Panc1 (cell line): ENCODE measurements around the gene GNAQ. TPM values are rescaled to one million over a fixed set of nuclear protein-coding genes. Genes with fewer than 3 reads are reported as not detected.

Experiments used
- ATAC-seq: fragments of 200-7000 bp; cut with Tn5 transposase; 2 replicates; pipeline ENCODE4 v1.9.1; 2020; ENCODE audit warnings: mild to moderate bottlenecking, moderate library complexity
- BruUV-seq: library from RNA; stranded (reverse); fragments of 400-500 nt; replicated peaks from 2 replicates; lab custom pipeline; 2021; lab: Mats Ljungman, UMichigan
- CTCF ChIA-PET: fragments of 300-600 bp; sonication (Branson Sonifier 250); formaldehyde crosslinking; loops from one replicate; lab custom pipeline; 2022; ENCODE audit warnings: antibody characterized with exemption; lab: Charles Lee
- POLR2A ChIA-PET: fragments of 300-600 bp; sonication (Branson Sonifier 250); formaldehyde crosslinking; loops from one replicate; lab custom pipeline; 2022; ENCODE audit warnings: antibody characterized with exemption; lab: Charles Lee
- DNase-seq: peaks from one replicate; pipeline ENCODE4 v3.0.0-alpha.2; 2010; ENCODE audit warnings: low read depth, low spot score
- H3K27ac ChIP-seq: 2 replicates; pipeline ENCODE4 v1.5.1; 2011; ENCODE audit warnings: mild to moderate bottlenecking, low read length, inconsistent platforms
- H3K27me3 ChIP-seq: fragments of 200-500 bp; sonication (Bioruptor generic); 2 replicates; pipeline ENCODE4 v1.6.0; 2014; ENCODE audit warnings: low read length, inconsistent platforms; ENCODE audit not compliant: control insufficient read depth, insufficient read depth
- H3K36me3 ChIP-seq: fragments of 200-500 bp; sonication (Bioruptor generic); 2 replicates; pipeline ENCODE4 v1.5.1; 2014; ENCODE audit warnings: inconsistent platforms, mild to moderate bottlenecking, low read length, moderate library complexity; ENCODE audit not compliant: control insufficient read depth, insufficient read depth
- H3K4me1 ChIP-seq: 2 replicates; pipeline ENCODE4 v1.5.1; 2011; ENCODE audit warnings: inconsistent platforms, mild to moderate bottlenecking, low read length, moderate library complexity; ENCODE audit not compliant: control insufficient read depth, insufficient read depth
- H3K4me3 ChIP-seq, 2 experiments: 2 replicates each; pipeline ENCODE4 v1.5.1; 2011 to 2012; ENCODE audit warnings: low read depth in 2 of 2, low read length in 2 of 2, mild to moderate bottlenecking in 2 of 2, inconsistent platforms in 1 of 2, moderate library complexity in 1 of 2
- H3K9me3 ChIP-seq: fragments of 200-500 bp; sonication (Bioruptor generic); 2 replicates; pipeline ENCODE4 v1.5.1; 2014; ENCODE audit warnings: low read depth, mild to moderate bottlenecking, inconsistent platforms, low read length, moderate library complexity; ENCODE audit not compliant: control insufficient read depth, insufficient read depth
- POLR2AphosphoS5 ChIP-seq: IDR thresholded peaks from 2 replicates; pipeline ENCODE4 v1.6.1; 2012; ENCODE audit warnings: mild to moderate bottlenecking, low read depth, low read length, moderate library complexity
- SIN3A ChIP-seq: IDR thresholded peaks from 2 replicates; pipeline ENCODE4 v1.6.1; 2012; ENCODE audit warnings: low read depth, mild to moderate bottlenecking, low read length, moderate library complexity, borderline replicate concordance; ENCODE audit not compliant: insufficient read depth
- TCF7L2 ChIP-seq: IDR thresholded peaks from 2 replicates; pipeline ENCODE4 v1.6.1; 2011; ENCODE audit warnings: mild to moderate bottlenecking, low read depth, low read length, inconsistent platforms
- in situ Hi-C: cut with HindIII; loops from 2 replicates; pipeline ENCODE4 v1.10.0; 2016; ENCODE audit warnings: low sequenced_read_pairs, low pct_unique_long_range_greater_than_20kb
- intact Hi-C: fragments of 100-400 bp; cut with micrococcal nuclease; formaldehyde crosslinking; loops from one replicate; pipeline ENCODE4 v1.10.0; 2022; ENCODE audit not compliant: unreplicated experiment
- total RNA-seq: library from RNA; stranded (reverse); gene quantifications from one replicate; pipeline ENCODE4 v1.2.1, GENCODE V29; 2021; ENCODE audit not compliant: unreplicated experiment
- TF ChIP-seq, protein P1 (sequence below), 2 experiments: IDR thresholded peaks; 2 replicates each; pipeline ENCODE4 v1.6.1; 2011 to 2012; ENCODE audit warnings: low read depth in 2 of 2, control low read depth in 1 of 2, low read length in 1 of 2, mild to moderate bottlenecking in 1 of 2, moderate library complexity in 1 of 2; ENCODE audit not compliant: insufficient read depth in 1 of 2
- TF ChIP-seq, protein P2 (sequence below): fragments of 450-650 bp; IDR thresholded peaks from 2 replicates; pipeline ENCODE4 v1.5.1; 2017; ENCODE audit warnings: mild to moderate bottlenecking

The GNAQ gene
- total RNA-seq, 1 experiment from 2014 or later: 34.5 TPM

DNA sequence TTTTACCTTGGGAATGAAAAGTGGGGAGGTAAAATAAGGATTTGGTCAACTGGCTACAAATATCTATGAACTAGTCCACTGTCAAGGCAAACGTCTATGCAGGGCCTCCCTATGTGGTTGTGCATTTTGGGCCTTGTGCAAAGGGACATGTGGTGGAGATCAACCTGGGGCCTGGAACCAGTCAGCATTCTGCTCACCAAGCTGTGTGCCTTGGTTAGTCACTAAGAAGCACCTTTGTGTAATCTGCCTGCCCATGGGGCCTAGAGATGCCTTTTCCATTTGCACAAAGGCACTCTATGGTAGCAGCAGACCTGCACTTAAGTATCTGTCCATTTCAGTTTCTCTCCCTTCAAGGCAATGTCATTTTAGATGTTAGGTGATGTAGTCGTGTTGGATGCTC, 184.0 kb downstream of the GNAQ start:
- Histone ChIP-seq H3K27me3 (no peaks in the 10 kb centered on the region), H3K4me3 (no peak overlapping the region), H3K36me3 (no peaks in the 10 kb centered on the region), H3K9me3 (no peaks in the 10 kb centered on the region), H3K4me1 (peaks cover 3% of the 10 kb centered on the region; the same call in 1 of the 2 replicates), H3K27ac (no peak overlapping the region)
- no peak for TF ChIP-seq POLR2AphosphoS5
- ATAC-seq (no peak), DNase-seq (no peak)
- no TSS peak for BruUV-seq
- ChIA-PET POLR2A (no interaction called here), CTCF (no interaction called here)
- intact Hi-C loops: no loop called here
- in situ Hi-C loops: no loop called here

DNA sequence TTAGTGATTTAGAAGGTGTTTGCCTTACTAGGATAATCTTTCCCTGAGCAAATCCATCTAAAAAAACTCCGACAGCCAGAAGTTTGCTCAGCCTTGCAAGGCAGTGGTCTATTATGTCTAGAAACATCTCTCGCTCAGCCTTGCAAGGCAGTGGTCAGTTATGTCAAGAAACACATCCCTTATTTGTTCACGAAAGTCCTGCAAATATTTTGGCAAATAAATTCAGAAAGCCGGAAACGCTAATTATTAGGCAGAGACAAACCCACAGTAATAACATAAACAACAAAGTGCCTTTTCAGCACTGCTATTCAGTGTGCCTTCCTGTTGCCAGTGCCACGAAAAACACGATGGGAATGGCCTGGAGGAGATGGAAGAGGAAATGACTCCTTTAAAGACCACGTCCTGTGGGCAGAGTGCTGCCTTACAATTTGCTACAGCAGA, 184.5 kb downstream of the GNAQ start:
- TF ChIP-seq SIN3A: no peak
- TF ChIP-seq POLR2AphosphoS5: no peak
- TF ChIP-seq, protein P1, sequence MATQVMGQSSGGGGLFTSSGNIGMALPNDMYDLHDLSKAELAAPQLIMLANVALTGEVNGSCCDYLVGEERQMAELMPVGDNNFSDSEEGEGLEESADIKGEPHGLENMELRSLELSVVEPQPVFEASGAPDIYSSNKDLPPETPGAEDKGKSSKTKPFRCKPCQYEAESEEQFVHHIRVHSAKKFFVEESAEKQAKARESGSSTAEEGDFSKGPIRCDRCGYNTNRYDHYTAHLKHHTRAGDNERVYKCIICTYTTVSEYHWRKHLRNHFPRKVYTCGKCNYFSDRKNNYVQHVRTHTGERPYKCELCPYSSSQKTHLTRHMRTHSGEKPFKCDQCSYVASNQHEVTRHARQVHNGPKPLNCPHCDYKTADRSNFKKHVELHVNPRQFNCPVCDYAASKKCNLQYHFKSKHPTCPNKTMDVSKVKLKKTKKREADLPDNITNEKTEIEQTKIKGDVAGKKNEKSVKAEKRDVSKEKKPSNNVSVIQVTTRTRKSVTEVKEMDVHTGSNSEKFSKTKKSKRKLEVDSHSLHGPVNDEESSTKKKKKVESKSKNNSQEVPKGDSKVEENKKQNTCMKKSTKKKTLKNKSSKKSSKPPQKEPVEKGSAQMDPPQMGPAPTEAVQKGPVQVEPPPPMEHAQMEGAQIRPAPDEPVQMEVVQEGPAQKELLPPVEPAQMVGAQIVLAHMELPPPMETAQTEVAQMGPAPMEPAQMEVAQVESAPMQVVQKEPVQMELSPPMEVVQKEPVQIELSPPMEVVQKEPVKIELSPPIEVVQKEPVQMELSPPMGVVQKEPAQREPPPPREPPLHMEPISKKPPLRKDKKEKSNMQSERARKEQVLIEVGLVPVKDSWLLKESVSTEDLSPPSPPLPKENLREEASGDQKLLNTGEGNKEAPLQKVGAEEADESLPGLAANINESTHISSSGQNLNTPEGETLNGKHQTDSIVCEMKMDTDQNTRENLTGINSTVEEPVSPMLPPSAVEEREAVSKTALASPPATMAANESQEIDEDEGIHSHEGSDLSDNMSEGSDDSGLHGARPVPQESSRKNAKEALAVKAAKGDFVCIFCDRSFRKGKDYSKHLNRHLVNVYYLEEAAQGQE (IDR thresholded peaks at IDR 0.05; ENCODE audit: insufficient read depth in 1 of 2, low read depth in 2 of 2, low read length in 1 of 2): no peak
- no peak for TF ChIP-seq TCF7L2
- TF ChIP-seq, protein P2, sequence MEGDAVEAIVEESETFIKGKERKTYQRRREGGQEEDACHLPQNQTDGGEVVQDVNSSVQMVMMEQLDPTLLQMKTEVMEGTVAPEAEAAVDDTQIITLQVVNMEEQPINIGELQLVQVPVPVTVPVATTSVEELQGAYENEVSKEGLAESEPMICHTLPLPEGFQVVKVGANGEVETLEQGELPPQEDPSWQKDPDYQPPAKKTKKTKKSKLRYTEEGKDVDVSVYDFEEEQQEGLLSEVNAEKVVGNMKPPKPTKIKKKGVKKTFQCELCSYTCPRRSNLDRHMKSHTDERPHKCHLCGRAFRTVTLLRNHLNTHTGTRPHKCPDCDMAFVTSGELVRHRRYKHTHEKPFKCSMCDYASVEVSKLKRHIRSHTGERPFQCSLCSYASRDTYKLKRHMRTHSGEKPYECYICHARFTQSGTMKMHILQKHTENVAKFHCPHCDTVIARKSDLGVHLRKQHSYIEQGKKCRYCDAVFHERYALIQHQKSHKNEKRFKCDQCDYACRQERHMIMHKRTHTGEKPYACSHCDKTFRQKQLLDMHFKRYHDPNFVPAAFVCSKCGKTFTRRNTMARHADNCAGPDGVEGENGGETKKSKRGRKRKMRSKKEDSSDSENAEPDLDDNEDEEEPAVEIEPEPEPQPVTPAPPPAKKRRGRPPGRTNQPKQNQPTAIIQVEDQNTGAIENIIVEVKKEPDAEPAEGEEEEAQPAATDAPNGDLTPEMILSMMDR: no peak
- ChIA-PET CTCF (no interaction called here), POLR2A (no interaction called here)
- no peaks in the 10 kb centered on the region for H3K27me3 ChIP-seq
- H3K4me1 ChIP-seq: peaks cover 3% of the 10 kb centered on the region; the same call in 1 of the 2 replicates
- no TSS peak for BruUV-seq
- no peak overlapping the region for H3K27ac ChIP-seq
- no peak for ATAC-seq
- no peaks in the 10 kb centered on the region for H3K36me3 ChIP-seq
- in situ Hi-C loops (no loop called here), intact Hi-C loops (no loop called here)
- DNase-seq: no peak
- H3K4me3 ChIP-seq: no peak overlapping the region
- no peaks in the 10 kb centered on the region for H3K9me3 ChIP-seq

DNA sequence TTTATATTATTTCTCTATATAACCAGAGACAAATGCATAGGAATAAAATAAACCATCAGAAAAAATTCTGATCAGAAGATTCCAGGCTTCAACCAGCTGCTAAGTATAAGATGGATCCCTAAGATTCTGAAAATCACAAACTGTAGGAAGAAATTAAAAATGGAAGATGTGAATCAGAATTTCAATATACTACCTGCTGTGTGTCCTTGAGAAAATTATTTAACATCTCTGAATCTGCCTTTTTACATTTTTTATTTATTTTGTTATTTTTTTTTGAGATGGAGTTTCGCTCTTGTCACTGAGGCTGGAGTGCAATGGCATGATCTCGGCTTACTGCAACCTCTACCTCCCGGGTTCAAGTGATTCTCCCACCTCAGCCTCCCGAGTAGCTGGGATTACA, 187.2 kb downstream of the GNAQ start:
- no peaks in the 10 kb centered on the region for H3K27me3 ChIP-seq
- no peak overlapping the region for H3K27ac ChIP-seq
- H3K4me1 ChIP-seq: no peaks in the 10 kb centered on the region
- ChIA-PET POLR2A (no interaction called here), CTCF (no interaction called here)
- intact Hi-C loops (no loop called here), in situ Hi-C loops (no loop called here)
- no peak overlapping the region for H3K4me3 ChIP-seq
- TF ChIP-seq, protein P1 (IDR thresholded peaks at IDR 0.05; ENCODE audit: insufficient read depth in 1 of 2, low read depth in 2 of 2, low read length in 1 of 2): no peak
- no peak for TF ChIP-seq POLR2AphosphoS5
- TF ChIP-seq, protein P2: no peak
- no peak for TF ChIP-seq TCF7L2
- ATAC-seq (no peak), DNase-seq (no peak)
- no peaks in the 10 kb centered on the region for H3K36me3 ChIP-seq
- no peaks in the 10 kb centered on the region for H3K9me3 ChIP-seq
- no TSS peak for BruUV-seq
